HT1080 (cell line): ENCODE measurements around the gene ABHD17A. TPM values are rescaled to one million over a fixed set of nuclear protein-coding genes. Genes with fewer than 3 reads are reported as not detected.
"Not testable (repeated sequence)": the region's sequence is repeated elsewhere in the genome, so short reads cannot be mapped to it uniquely, and the experiment has no call there.

Experiments used
- DNase-seq: peaks from one replicate; pipeline ENCODE4 v3.0.0-alpha.2; 2015; ENCODE audit warnings: low read depth
- total RNA-seq: library from RNA; depleted of rRNA; stranded (reverse); fragments of >200 nt; shearing (Covaris generic); gene quantifications from 2 replicates; pipeline ENCODE4 v1.2.3, GENCODE V29; 2014

ABHD17A gene
- total RNA-seq, 1 experiment from 2014 or later = 229 TPM

DNA sequence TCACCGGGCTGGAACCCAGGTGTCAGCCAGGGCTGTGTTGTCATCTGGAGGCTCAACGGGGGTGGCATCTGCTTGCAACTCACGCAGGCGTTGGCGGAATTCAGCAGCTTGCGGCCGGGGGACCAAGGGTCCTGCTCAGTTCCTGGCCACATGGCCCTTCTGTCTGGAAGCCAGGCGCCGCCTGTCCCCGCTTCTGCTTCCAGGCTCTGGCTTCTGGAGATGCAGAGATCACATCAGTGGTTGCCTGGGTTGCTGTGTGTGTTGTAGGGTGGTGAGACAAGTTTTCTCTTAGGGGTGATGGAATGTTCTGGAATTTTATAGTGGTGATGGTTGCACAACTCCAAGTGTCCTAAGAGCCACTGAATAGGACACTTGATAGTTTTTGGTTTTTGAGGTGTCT lies 24.9 kb upstream of the ABHD17A start:
- DNase-seq = no peak

DNA sequence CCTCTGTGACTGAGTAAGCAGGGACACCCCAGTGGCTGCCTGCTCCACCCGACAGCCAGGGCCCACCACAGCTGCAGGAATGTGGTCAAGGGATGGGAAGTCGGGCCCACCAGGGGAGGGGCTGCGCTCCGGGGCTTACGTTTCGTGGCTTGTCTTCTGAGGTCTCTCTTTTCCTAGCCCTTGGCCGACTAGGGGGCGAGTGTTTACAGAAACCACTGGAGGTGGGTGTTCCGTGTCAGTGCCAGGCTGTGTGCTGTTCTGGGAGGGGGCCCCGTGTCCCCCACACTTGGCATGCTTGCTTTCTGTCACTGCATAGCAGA lies 24.4 kb upstream of the ABHD17A start:
- DNase-seq = no peak

- DNase-seq = no peak
Measured at GRCh38 chr19:1908364-1908678, 23.0 kb upstream of the ABHD17A start.

DNA sequence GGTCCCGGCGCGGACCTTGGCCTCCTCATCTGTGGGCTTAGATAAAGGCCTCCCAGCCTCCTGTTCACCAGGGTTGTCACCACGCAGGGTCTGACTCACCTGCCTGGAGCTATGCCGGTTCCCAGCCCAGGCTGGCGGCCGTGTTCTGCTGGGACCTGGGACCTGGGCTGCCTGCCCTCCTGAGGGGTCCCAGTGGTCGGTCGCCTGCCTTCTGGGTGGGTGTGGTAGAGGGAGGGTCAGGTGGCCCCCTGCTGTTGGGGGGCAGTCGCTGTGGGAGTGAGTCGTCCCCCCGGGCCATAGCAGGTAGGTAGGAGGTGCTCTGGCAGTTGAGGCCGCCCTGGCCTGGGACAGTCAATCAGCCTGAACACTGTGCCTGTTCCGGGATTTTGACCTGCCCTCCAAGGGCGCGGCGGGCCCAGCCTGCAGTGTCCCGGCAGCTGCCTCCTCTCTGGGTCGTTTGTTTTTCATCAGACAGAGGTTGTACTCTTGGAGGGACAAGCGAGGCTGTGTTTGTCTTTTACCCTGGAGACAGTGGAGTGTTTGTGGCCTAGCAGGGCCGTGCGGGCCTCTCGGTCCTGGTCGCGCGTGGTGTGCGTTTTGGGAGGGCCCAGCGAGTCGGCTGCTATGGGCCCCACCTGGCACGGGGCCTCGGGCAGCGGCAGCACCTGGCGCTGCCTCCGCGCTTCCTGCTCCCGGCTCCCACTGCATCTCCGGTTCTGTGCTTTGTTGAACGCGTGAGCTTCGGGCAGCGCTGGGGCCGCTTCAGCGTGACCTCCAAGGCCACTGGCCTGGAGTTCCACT lies 22.5 kb upstream of the ABHD17A start:
- no peak for DNase-seq

- DNase-seq = no peak
Measured at GRCh38 chr19:1906985-1907562, 21.8 kb upstream of the ABHD17A start.

DNA sequence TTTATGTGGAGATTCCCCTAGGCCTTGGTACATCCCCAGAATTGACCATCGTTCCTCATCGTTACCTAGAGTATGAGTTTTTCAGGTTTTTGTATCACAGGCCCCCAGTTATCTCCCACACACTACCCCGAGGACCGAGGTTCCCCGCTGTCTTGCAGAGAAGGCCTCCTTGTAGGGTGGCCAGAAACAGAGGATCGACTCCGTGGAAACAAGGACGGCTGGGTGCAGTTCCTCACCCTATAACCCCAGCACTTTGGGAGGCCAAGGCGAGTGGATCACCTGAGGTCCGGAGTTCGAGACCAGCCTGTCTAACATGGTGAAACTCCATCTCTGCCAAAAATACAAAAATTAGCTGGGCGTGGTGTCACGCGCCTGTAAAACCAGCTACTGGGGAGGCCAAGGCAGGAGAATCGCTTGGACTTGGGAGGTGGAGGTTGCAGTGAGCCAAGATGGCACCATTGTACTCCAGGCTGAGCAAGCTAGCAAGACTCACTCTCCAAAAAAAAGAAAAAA lies 20.6 kb upstream of the ABHD17A start:
- no peak for DNase-seq

- peak; percentile 98 for DNase-seq
Measured at GRCh38 chr19:1905110-1905862, 20.0 kb upstream of the ABHD17A start, which contains the start of the genes ADAT3 and SCAMP4. ADAT3 (plus strand) TSS chr19:1905399; CDS start chr19:1912048, 6,649 bp downstream. SCAMP4 (plus strand) TSS chr19:1905399; CDS start chr19:1915020, 9,621 bp downstream.

DNA sequence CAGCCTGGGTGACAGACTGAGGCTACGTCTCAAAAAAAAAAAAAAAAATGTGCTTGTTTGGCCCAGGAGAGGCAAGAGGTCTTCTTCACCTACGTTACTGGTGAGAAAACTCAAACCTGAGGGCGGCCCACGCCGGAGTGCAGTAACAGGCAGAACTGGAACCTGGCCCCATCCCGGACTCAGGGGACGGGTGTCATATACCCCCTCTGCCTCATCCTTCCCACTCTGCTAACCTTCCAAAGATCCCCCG lies 19.5 kb upstream of the ABHD17A start:
- no peak for DNase-seq

- DNase-seq = no peak
Measured at GRCh38 chr19:1902923-1903322, 17.6 kb upstream of the ABHD17A start.

GRCh38 chr19:1901940-1902404 lies 16.7 kb upstream of the ABHD17A start:
- DNase-seq = no peak

GRCh38 chr19:1896508-1896907 lies 11.2 kb upstream of the ABHD17A start:
- DNase-seq = no peak

GRCh38 chr19:1893791-1894190 lies 8.5 kb upstream of the ABHD17A start:
- DNase-seq = no peak

DNA sequence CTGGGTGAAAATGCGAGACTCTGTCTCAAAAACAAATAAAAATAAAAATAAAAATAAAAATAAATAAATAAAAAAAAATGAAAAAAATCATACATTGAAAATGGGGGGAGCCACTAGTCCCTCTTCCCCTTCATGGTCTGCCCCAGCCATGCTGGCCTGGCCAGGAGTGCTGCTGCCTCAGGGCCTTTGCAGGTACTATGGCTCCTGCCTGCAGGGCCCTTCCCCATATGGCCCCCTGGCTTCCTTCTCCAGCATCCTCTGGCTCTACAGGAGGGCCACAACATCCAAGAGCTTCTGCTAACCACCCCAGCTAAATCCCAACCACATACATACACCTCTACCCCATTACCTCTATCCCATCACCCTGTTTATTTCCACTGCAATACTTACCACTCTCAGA lies 4.6 kb upstream of the ABHD17A start:
- no peak for DNase-seq

- DNase-seq = no peak
Measured at GRCh38 chr19:1888385-1888784, 3.1 kb upstream of the ABHD17A start.

DNA sequence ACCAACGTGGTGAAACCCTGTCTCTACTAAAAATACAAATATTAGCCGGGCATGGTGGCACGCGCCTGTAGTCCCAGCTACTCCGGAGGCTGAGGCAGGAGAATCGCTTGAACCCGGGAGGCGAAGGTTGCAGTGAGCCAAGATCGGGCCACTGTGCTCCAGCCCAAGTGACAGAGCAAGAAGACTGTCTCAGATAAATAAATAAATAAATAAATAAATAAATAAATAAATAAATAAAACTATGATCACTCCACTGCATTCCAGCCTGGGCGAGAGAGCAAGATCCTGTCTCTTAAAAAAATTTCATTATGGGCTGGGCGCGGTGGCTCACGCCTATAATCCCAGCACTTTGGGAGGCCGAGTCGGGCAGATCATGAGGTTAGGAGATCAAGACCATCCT lies 1.1 kb upstream of the ABHD17A start:
- DNase-seq = not testable (repeated sequence)

GRCh38 chr19:1884719-1885334 lies 469 bp downstream of the ABHD17A start:
- DNase-seq = no peak

DNA sequence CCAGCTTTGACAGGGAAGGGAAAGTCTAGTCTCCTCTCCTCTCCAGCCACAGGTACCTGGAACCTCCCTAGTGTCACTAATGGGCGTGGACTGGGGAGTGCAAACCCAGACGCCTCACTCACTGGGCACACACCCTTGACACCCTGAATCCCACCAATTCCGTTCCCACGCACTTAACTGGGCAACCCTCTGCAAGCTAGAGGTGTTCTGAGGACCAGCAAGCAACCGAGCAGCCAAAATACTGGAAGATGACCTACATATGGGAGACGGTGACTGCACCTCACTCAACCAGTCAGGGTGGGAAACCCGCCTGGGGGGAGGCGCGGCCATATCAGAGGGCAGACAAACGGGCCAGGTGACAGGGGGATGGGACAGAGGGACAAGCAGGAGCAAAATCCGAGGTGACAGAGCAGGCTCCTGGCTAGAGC lies 991 bp downstream of the ABHD17A start:
- DNase-seq = no peak

DNA sequence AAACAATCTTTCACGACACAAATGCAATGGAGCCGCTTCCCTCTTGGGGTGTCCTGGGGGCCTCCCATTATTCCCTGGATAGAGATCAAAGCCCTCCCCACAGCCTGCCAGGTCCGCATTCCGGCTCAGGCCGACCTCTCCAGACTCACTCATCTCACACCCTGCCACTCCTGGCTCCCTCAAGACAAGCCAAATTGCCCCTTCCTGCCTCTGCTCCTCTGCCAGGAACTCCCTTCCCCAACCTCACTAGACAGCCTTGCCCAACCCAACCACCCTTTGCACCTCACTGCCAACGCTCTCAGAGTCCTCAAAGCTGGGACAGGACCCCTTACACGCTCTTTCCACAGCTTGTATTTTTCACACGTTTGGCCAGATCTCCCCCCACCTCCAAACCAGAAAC lies 1.5 kb downstream of the ABHD17A start:
- no peak for DNase-seq

- DNase-seq = no peak
Measured at GRCh38 chr19:1882786-1883692, 2.3 kb downstream of the ABHD17A start.

GRCh38 chr19:1882089-1882785 lies 3.1 kb downstream of the ABHD17A start:
- no peak for DNase-seq
